HG03342 (cell line): ENCODE data around the gene SVOP.
"Not testable (repeated sequence)": the region's sequence is repeated elsewhere in the genome, so short reads cannot be mapped to it uniquely, and the experiment has no call there.

Experiments
- ATAC-seq: cut with Tn5 transposase; IDR thresholded peaks from one replicate; pipeline ENCODE4 v1.9.1; 2021; ENCODE audit warnings: mild to moderate bottlenecking, moderate library complexity; ENCODE audit not compliant: unreplicated experiment

Gene SVOP

GRCh38 chr12:109033239-109034196 is 12.7 kb upstream of the SVOP start:
- no peak for ATAC-seq

- no peak for ATAC-seq
Measured at GRCh38 chr12:109029411-109029810, 8.5 kb upstream of the SVOP start.

GRCh38 chr12:109028624-109029023 is 7.8 kb upstream of the SVOP start:
- ATAC-seq, result not testable (repeated sequence)

GRCh38 chr12:109027767-109028166 is 6.9 kb upstream of the SVOP start:
- ATAC-seq, result no peak

- no peak for ATAC-seq
Measured at GRCh38 chr12:109020146-109020795, 597 bp downstream of the SVOP start.

GRCh38 chr12:109018296-109018695 is 2.6 kb downstream of the SVOP start:
- ATAC-seq, result no peak

GRCh38 chr12:109016978-109017377 is 3.9 kb downstream of the SVOP start:
- ATAC-seq, result no peak

GRCh38 chr12:109016016-109016415 is 4.9 kb downstream of the SVOP start:
- no peak for ATAC-seq

GRCh38 chr12:109014984-109015765 is 5.7 kb downstream of the SVOP start:
- ATAC-seq, result no peak

- ATAC-seq, result no peak
Measured at GRCh38 chr12:109010259-109010658, 10.6 kb downstream of the SVOP start.

- no peak for ATAC-seq
Measured at GRCh38 chr12:109009766-109010165, 11.1 kb downstream of the SVOP start.

- ATAC-seq, result no peak
Measured at GRCh38 chr12:109004017-109004416, 16.9 kb downstream of the SVOP start.

- ATAC-seq, result no peak
Measured at GRCh38 chr12:108996320-108996719, 24.5 kb downstream of the SVOP start.

GRCh38 chr12:108995370-108995992 is 25.4 kb downstream of the SVOP start:
- no peak for ATAC-seq

- not testable (repeated sequence) for ATAC-seq
Measured at GRCh38 chr12:108990103-108990502, 30.8 kb downstream of the SVOP start.

GRCh38 chr12:108989376-108989775 is 31.5 kb downstream of the SVOP start:
- no peak for ATAC-seq

- no peak for ATAC-seq
Measured at GRCh38 chr12:108985750-108986149, 35.1 kb downstream of the SVOP start.

GRCh38 chr12:108983227-108983626 is 37.6 kb downstream of the SVOP start:
- ATAC-seq, result no peak

GRCh38 chr12:108982621-108983219 is 38.1 kb downstream of the SVOP start:
- no peak for ATAC-seq

GRCh38 chr12:108981835-108982234 is 39.0 kb downstream of the SVOP start:
- no peak for ATAC-seq
